ENCODE results near the gene GREM2. TPM values are rescaled to one million over a fixed set of nuclear protein-coding genes. Genes with fewer than 3 reads are reported as not detected.

The GREM2 gene
- total and polyA plus RNA-seq, 9 of the 15 experiments (the other 6 are each of a cell fraction or from before 2014, with no cell fraction given) = 0.01 to 0.07 (median 0.05) TPM; not detected in 5

GRCh38 chr1:240491156-240491555, 120.8 kb downstream of the GREM2 start:
- no TSS peak for BruUV-seq (replicated peaks)
- TF ChIP-seq ELK3 (CRISPR knock-in tag; IDR thresholded peaks at IDR 0.05) (no peak), HLTF (IDR thresholded peaks at IDR 0.05) (no peak), MED1 (CRISPR knock-in tag; IDR thresholded peaks at IDR 0.05; ENCODE audit: borderline replicate concordance) (no peak), PRMT5 (CRISPR knock-in tag; IDR thresholded peaks at IDR 0.05) (no peak), ZC3H4 (CRISPR knock-in tag; IDR thresholded peaks at IDR 0.05; ENCODE audit: borderline replicate concordance) (no peak), PATZ1 (CRISPR knock-in tag; IDR thresholded peaks at IDR 0.05; ENCODE audit: borderline replicate concordance) (no peak), EP300 (IDR thresholded peaks at IDR 0.05; ENCODE audit: low read length) (no peak), ILF3 (IDR thresholded peaks at IDR 0.05; ENCODE audit: borderline replicate concordance) (no peak), ZNF57 (CRISPR knock-in tag; IDR thresholded peaks at IDR 0.05) (no peak), THAP12 (CRISPR knock-in tag; IDR thresholded peaks at IDR 0.05) (no peak), ZNF830 (CRISPR knock-in tag; IDR thresholded peaks at IDR 0.05) (no peak), CBFA2T3 (IDR thresholded peaks at IDR 0.05) (no peak), ELF4 (CRISPR knock-in tag; IDR thresholded peaks at IDR 0.05) (no peak), ZNF311 (CRISPR knock-in tag; IDR thresholded peaks at IDR 0.05) (no peak), HEY1 (CRISPR knock-in tag; IDR thresholded peaks at IDR 0.05; ENCODE audit: borderline replicate concordance) (no peak), E2F1 (CRISPR knock-in tag; IDR thresholded peaks at IDR 0.05) (no peak), SRSF9 (IDR thresholded peaks at IDR 0.05; ENCODE audit: borderline replicate concordance, low read depth, low read length) (no peak), POLR2G (IDR thresholded peaks at IDR 0.05; ENCODE audit: low read depth, low read length) (no peak), TEAD1 (CRISPR knock-in tag; IDR thresholded peaks at IDR 0.05) (no peak)

More at GRCh38 chr1:240491156-240491555, 120.8 kb downstream of the GREM2 start:
- DNase-seq (ENCODE audit: extremely low read depth in 1 of 4, low spot score in 3 of 4) (no peak), FAIRE-seq (no peak), ATAC-seq (no peak)
- H3K36me3 ChIP-seq (ENCODE audit: control insufficient read depth, insufficient read depth, low read length) = no peaks in the 10 kb centered on the region
- intact Hi-C loops (cut with micrococcal nuclease) = no loop called here
- in situ Hi-C loops (cut with MboI) = no loop called here
- ChIA-PET POLR2A (no interaction called here), CTCF (ENCODE audit: low intra/inter-chr PET ratio) (no interaction called here)
- no peak overlapping the region for H2AFZ ChIP-seq (ENCODE audit: low read depth, low read length)
- H3K27ac ChIP-seq (ENCODE audit: extremely low read depth, low read depth, low read length) = no peak overlapping the region
- no peaks in the 10 kb centered on the region for H3K9me1 ChIP-seq (ENCODE audit: control insufficient read depth, insufficient read depth, low read length)
- no peak overlapping the region for H3K9ac ChIP-seq (ENCODE audit: insufficient read depth in 1 of 2, low read depth in 2 of 2, low read length in 2 of 2)
- H4K20me1 ChIP-seq (replicated peaks; ENCODE audit: control insufficient read depth, insufficient read depth, low read length) = no peaks in the 10 kb centered on the region
- no peaks in the 10 kb centered on the region for H3K27me3 ChIP-seq (ENCODE audit: control insufficient read depth in 2 of 2, insufficient read depth in 2 of 2, low read length in 2 of 2)
- no peak overlapping the region for H3K4me3 ChIP-seq
- peaks cover 0 to 10% of the 10 kb centered on the region in 2 experiments; a peak in 2 of 5 replicates for H3K4me1 ChIP-seq (replicated peaks in 1 of 2; ENCODE audit: control insufficient read depth in 2 of 2, insufficient read depth in 2 of 2, low read length in 2 of 2)
- H3K9me3 ChIP-seq (replicated peaks; ENCODE audit: control insufficient read depth, insufficient read depth, low read depth, low read length) = no peaks in the 10 kb centered on the region
- H3K4me2 ChIP-seq (ENCODE audit: insufficient read depth, low read length) = no peak overlapping the region
- no peaks in the 10 kb centered on the region for H3K79me2 ChIP-seq (ENCODE audit: control insufficient read depth, insufficient read depth, low read length)
- 12% methylated on average over 5 of the region's 5 CpGs for WGBS (ENCODE audit: insufficient coverage, low coverage, missing lambda C conversion rate)

Measured in K562 (cell line).